RWPE1 (cell line): ENCODE data around the gene ZRANB3.
"Not testable (repeated sequence)": the region's sequence is repeated elsewhere in the genome, so short reads cannot be mapped to it uniquely, and the experiment has no call there.

Experiments
- CTCF ChIA-PET: fragments of 350-600 bp; sonication (Branson Sonifier 250); formaldehyde crosslinking; extraction: SDS; loops from one replicate; lab custom pipeline; 2021; lab: Yijun Ruan, JAX
- POLR2A ChIA-PET: fragments of 400-600 bp; formaldehyde crosslinking; extraction: SDS; loops from one replicate; lab custom pipeline; 2020; ENCODE audit warnings: antibody characterized with exemption; ENCODE audit not compliant: low non-redundant PET; lab: Yijun Ruan, JAX
- DNase-seq: peaks from one replicate; pipeline ENCODE4 v3.0.0; 2012; ENCODE audit warnings: low spot score
- H3K27ac ChIP-seq: fragments of 450-650 bp; 2 replicates; pipeline ENCODE4 v1.5.1; 2017
- TF ChIP-seq, protein P1 (sequence below): fragments of 450-650 bp; conservative IDR thresholded peaks from 2 replicates; pipeline ENCODE4 v1.5.1; 2017; ENCODE audit warnings: low read depth, mild to moderate bottlenecking

Gene ZRANB3

DNA sequence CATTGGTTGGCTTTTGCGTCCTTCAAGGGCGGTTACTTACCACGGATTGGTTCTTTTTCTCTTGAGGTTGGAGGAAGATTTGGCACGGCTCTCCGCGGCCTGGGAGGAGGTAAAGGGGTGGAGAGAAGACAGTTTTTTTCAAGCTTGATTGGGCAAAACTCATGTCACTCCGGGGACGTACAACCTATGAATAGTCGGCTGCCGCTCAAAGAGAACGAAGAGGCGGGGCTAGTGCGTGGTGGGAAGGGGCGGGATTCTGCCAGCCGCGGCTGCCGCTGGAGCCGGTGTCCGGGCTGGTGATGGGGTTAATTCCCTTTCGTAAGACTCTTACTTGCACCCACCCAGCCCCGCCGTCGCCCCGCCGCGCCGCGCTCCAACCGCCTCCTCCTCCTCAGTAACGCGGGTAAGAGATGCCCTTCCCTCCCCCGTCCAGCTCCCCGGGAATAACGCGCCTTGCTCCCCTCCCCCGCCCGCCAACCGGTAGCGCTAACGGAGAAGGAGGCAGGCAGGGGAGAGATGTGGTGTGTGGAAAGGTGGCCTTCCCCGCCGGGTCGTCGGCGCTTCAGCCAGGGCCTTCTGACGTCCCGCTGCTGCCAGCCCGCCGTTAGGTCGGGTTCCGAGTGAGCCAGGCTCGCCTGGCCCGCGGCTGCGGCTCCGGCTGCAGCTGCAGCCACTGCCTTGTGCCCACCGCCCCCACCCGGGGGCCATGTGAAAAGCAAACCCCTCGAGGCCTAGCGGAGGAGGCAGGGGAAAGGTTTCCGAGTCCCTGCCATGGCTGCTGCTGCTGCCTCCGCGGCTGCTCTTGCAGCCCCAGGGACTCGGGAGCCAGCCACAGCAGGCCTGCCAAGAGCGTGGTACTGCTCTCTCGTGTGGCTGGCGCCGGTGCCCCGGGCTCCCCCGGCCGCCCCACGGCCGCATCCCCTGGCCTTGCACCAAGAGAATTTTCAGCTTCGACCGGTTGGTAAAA, 496 bp upstream of the ZRANB3 start, which contains the start of gene R3HDM1:
TSS of gene R3HDM1 (plus strand) at position 254 of the 967 bp plus-strand sequence. CDS start 73,362 bp downstream, outside the sequence.
- DNase-seq: peak; percentile 99
- H3K27ac ChIP-seq: peak within 1 kb of the TSS; percentile 97
- POLR2A ChIA-PET: interaction anchor here (0.6 kb wide), 1 partner anchor 261 kb away, joined by 3 read pairs; no protein-coding TSS in a partner anchor
- CTCF ChIA-PET: interaction anchor here (0.7 kb wide), 1 partner anchor 613 kb away, joined by 3 read pairs; the partner anchor contains the start of gene CCNT2
- TF ChIP-seq, protein P1, sequence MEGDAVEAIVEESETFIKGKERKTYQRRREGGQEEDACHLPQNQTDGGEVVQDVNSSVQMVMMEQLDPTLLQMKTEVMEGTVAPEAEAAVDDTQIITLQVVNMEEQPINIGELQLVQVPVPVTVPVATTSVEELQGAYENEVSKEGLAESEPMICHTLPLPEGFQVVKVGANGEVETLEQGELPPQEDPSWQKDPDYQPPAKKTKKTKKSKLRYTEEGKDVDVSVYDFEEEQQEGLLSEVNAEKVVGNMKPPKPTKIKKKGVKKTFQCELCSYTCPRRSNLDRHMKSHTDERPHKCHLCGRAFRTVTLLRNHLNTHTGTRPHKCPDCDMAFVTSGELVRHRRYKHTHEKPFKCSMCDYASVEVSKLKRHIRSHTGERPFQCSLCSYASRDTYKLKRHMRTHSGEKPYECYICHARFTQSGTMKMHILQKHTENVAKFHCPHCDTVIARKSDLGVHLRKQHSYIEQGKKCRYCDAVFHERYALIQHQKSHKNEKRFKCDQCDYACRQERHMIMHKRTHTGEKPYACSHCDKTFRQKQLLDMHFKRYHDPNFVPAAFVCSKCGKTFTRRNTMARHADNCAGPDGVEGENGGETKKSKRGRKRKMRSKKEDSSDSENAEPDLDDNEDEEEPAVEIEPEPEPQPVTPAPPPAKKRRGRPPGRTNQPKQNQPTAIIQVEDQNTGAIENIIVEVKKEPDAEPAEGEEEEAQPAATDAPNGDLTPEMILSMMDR: no peak; the same call in 1 of the 2 replicates

DNA sequence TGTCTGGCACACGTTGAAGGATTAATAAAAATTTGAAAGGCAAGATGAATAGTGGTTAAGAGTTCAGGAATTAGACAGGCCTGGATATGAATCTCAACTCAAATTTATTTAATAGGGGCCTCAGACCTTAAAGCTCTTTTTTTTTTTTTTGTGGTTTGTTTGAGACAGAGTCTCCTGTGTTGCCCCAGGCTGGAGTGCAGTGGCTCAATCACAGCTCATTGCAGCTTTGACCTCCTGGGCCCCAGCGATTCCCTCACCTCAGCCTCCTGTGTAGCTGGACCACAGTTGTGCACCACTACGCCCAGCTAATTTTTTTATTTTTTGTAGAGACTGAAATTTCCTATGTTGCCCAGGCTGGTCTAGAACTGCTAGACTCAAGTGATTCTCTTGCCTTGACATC, 3.0 kb downstream of the ZRANB3 start:
- ChIA-PET POLR2A (no interaction called here), CTCF (no interaction called here)
- no peak for DNase-seq
- TF ChIP-seq, protein P1: no peak
- peak overlapping the region; percentile 42; the same call in 1 of the 2 replicates for H3K27ac ChIP-seq

DNA sequence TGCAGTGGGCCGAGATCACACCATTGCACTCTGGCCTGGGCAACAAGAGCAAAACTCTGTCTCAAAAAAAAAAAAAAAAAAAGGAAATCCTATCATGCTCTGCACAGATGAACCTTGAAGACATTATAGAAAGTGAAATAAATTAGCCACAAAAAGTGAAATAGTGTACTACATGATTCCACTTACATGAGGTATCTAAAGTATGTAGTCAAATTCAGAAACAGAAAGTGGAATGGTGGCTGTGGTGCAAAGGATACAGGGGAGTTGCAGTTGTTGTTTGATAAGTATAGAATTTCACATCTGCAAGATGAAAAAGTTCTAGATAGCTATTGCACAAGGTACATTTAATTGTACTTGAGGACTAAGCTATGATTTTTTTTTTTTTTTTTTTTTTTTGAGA, 5.2 kb downstream of the ZRANB3 start:
- DNase-seq: no peak
- CTCF ChIA-PET: interaction anchor here (0.6 kb wide), 1 partner anchor 532 kb away, joined by 4 read pairs; no protein-coding TSS in a partner anchor
- TF ChIP-seq, protein P1: no peak
- POLR2A ChIA-PET: no interaction called here
- no peak overlapping the region for H3K27ac ChIP-seq

DNA sequence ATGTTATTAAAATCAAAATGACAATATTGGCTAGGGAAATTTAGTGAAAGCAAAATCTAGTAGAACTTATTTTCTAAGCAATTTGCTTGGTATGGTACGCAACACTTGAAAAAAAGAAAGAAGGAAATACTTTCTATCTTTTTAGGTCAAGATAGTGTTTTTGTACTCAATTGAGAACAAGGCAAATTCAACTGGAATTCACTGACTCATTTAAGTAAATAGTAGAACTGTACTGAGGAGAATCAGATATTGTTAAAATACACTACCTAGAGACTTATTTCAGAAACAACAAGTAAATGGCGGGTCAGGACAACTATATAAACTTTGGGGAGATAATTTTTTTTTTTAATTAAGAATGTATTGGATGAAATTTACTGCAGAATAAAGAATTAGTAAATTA, 18.9 kb downstream of the ZRANB3 start:
- no peak overlapping the region for H3K27ac ChIP-seq
- TF ChIP-seq, protein P1: no peak
- ChIA-PET POLR2A (no interaction called here), CTCF (no interaction called here)
- no peak for DNase-seq

DNA sequence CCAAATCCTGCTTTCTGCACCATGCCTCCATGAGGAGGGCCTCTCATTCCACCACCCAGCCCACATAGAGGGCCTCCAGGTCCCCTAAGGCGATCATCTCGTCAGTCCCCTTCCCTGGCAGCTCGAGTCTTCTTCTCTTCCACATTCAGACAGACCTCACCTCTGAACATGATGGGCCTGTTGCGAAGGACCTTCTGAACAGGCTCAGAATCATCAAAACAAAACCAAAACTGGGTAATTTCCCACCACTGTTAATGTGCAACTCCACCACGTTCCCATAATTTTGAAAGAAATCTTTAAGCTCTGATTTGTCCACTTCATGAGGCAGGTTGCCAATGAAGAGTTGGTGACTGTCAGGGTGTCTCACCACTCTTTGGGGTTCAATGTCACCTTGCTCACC, 20.4 kb downstream of the ZRANB3 start:
- TF ChIP-seq, protein P1: no peak
- ChIA-PET POLR2A (no interaction called here), CTCF (no interaction called here)
- DNase-seq: no peak
- no peak overlapping the region for H3K27ac ChIP-seq

DNA sequence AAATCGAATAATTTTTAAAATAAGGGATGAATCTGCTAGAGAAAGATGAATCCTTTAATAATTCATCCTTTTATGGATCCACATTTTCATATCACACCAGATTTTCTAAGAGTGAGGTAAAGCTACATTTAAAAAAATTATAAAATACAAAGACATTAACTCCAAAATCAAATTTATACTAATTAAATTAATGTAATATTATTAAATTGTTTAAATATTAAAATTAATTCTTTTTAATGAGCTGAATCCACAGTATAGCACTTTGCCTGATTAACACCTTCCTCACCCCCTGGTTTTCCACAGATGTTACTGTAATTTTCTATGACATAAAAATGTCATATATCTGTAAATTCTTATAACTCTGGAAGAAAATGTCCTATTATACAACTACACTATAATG, 26.2 kb downstream of the ZRANB3 start:
- TF ChIP-seq, protein P1: no peak
- POLR2A ChIA-PET: no interaction called here
- no peak overlapping the region for H3K27ac ChIP-seq
- DNase-seq: no peak
- CTCF ChIA-PET: no interaction called here

DNA sequence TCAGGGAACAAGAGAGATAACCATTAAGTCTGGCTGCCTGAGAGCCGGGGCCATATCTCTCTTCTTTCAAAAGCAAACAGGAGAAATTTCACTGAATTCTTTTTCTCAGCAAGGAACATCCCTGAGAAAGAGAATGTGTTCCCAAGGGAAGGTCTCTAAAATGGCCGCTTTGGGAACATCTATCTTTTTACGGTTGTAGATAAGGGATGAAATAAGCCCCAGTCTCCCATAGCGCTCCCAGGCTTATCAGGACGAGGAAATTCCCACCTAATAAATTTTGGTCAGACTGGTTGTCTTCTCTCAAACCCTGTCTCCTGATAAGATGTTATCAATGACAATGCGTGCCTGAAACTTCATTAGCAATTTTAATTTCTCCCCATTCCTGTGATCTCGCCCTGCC, 32.4 kb downstream of the ZRANB3 start:
- CTCF ChIA-PET: not testable (repeated sequence)

More for the DNA sequence above, 32.4 kb downstream of the ZRANB3 start:
- POLR2A ChIA-PET, DNase-seq, H3K27ac ChIP-seq: not testable (repeated sequence)
